ENCODE results near the gene USP15.

USP15 gene

GRCh38 chr12:62401631-62402030 is 141.4 kb downstream of the USP15 start:
- Histone ChIP-seq H3K4me1 (ENCODE audit: insufficient read depth, low read length) (no peaks in the 10 kb centered on the region), H3K9ac (ENCODE audit: low read depth, low read length) (no peak overlapping the region), H3K36me3 (ENCODE audit: insufficient read depth, low read depth, low read length) (peaks cover 29% of the 10 kb centered on the region), H3K9me3 (ENCODE audit: insufficient read depth, low read depth, low read length) (no peaks in the 10 kb centered on the region), H3K27ac (ENCODE audit: low read length) (no peak overlapping the region), H3K4me3 (ENCODE audit: low read length) (no peak overlapping the region), H3K27me3 (ENCODE audit: insufficient read depth, low read length) (no peaks in the 10 kb centered on the region)

- no peak overlapping the region for H3K27ac ChIP-seq (ENCODE audit: low read length)
- H3K9ac ChIP-seq (ENCODE audit: low read depth, low read length): no peak overlapping the region
- H3K36me3 ChIP-seq (ENCODE audit: insufficient read depth, low read depth, low read length): peaks cover 24% of the 10 kb centered on the region; the same call in 1 of the 2 replicates
Observed at GRCh38 chr12:62403031-62403430, 142.8 kb downstream of the USP15 start.

GRCh38 chr12:62407587-62407986 is 147.4 kb downstream of the USP15 start:
- Histone ChIP-seq H3K4me3 (ENCODE audit: low read length) (no peak overlapping the region), H3K27me3 (ENCODE audit: insufficient read depth, low read length) (no peaks in the 10 kb centered on the region), H3K27ac (ENCODE audit: low read length) (no peak overlapping the region), H3K36me3 (ENCODE audit: insufficient read depth, low read depth, low read length) (peaks cover 10% of the 10 kb centered on the region; the same call in 1 of the 2 replicates), H3K9ac (ENCODE audit: low read depth, low read length) (no peak overlapping the region), H3K4me1 (ENCODE audit: insufficient read depth, low read length) (no peaks in the 10 kb centered on the region), H3K9me3 (ENCODE audit: insufficient read depth, low read depth, low read length) (no peaks in the 10 kb centered on the region)

More at GRCh38 chr12:62403031-62403430, 142.8 kb downstream of the USP15 start:
- H3K27me3 ChIP-seq (ENCODE audit: insufficient read depth, low read length): no peaks in the 10 kb centered on the region
- no peaks in the 10 kb centered on the region for H3K4me1 ChIP-seq (ENCODE audit: insufficient read depth, low read length)
- H3K4me3 ChIP-seq (ENCODE audit: low read length): no peak overlapping the region
- H3K9me3 ChIP-seq (ENCODE audit: insufficient read depth, low read depth, low read length): no peaks in the 10 kb centered on the region

GRCh38 chr12:62409068-62409467 is 148.9 kb downstream of the USP15 start:
- Histone ChIP-seq H3K9ac (ENCODE audit: low read depth, low read length) (no peak overlapping the region), H3K36me3 (ENCODE audit: insufficient read depth, low read depth, low read length) (peaks cover 3% of the 10 kb centered on the region; the same call in 1 of the 2 replicates), H3K4me1 (ENCODE audit: insufficient read depth, low read length) (no peaks in the 10 kb centered on the region), H3K9me3 (ENCODE audit: insufficient read depth, low read depth, low read length) (no peaks in the 10 kb centered on the region), H3K4me3 (ENCODE audit: low read length) (no peak overlapping the region), H3K27ac (ENCODE audit: low read length) (no peak overlapping the region), H3K27me3 (ENCODE audit: insufficient read depth, low read length) (no peaks in the 10 kb centered on the region)

- Histone ChIP-seq H3K4me1 (ENCODE audit: insufficient read depth, low read length) (no peaks in the 10 kb centered on the region), H3K9ac (ENCODE audit: low read depth, low read length) (no peak overlapping the region), H3K4me3 (ENCODE audit: low read length) (no peak overlapping the region), H3K27ac (ENCODE audit: low read length) (no peak overlapping the region), H3K9me3 (ENCODE audit: insufficient read depth, low read depth, low read length) (no peaks in the 10 kb centered on the region), H3K36me3 (ENCODE audit: insufficient read depth, low read depth, low read length) (no peaks in the 10 kb centered on the region), H3K27me3 (ENCODE audit: insufficient read depth, low read length) (no peaks in the 10 kb centered on the region)
Observed at GRCh38 chr12:62414180-62414579, 154.0 kb downstream of the USP15 start.

- Histone ChIP-seq H3K36me3 (ENCODE audit: insufficient read depth, low read depth, low read length) (no peaks in the 10 kb centered on the region), H3K27ac (ENCODE audit: low read length) (no peak overlapping the region), H3K9me3 (ENCODE audit: insufficient read depth, low read depth, low read length) (no peaks in the 10 kb centered on the region; the same call in 1 of the 2 replicates), H3K4me3 (ENCODE audit: low read length) (no peak overlapping the region), H3K27me3 (ENCODE audit: insufficient read depth, low read length) (peaks cover 5% of the 10 kb centered on the region), H3K9ac (ENCODE audit: low read depth, low read length) (no peak overlapping the region), H3K4me1 (ENCODE audit: insufficient read depth, low read length) (no peaks in the 10 kb centered on the region)
Observed at GRCh38 chr12:62426089-62426488, 165.9 kb downstream of the USP15 start.

GRCh38 chr12:62429457-62429856 is 169.3 kb downstream of the USP15 start:
- H3K27ac ChIP-seq (ENCODE audit: low read length): no peak overlapping the region
- no peaks in the 10 kb centered on the region; the same call in 1 of the 2 replicates for H3K9me3 ChIP-seq (ENCODE audit: insufficient read depth, low read depth, low read length)
- H3K4me1 ChIP-seq (ENCODE audit: insufficient read depth, low read length): no peaks in the 10 kb centered on the region
- H3K36me3 ChIP-seq (ENCODE audit: insufficient read depth, low read depth, low read length): no peaks in the 10 kb centered on the region
- no peak overlapping the region for H3K4me3 ChIP-seq (ENCODE audit: low read length)
- H3K27me3 ChIP-seq (ENCODE audit: insufficient read depth, low read length): peaks cover 37% of the 10 kb centered on the region
- H3K9ac ChIP-seq (ENCODE audit: low read depth, low read length): no peak overlapping the region

GRCh38 chr12:62434494-62435302 is 174.5 kb downstream of the USP15 start:
- Histone ChIP-seq H3K27ac (ENCODE audit: low read length) (no peak overlapping the region), H3K9me3 (ENCODE audit: insufficient read depth, low read depth, low read length) (no peaks in the 10 kb centered on the region), H3K9ac (ENCODE audit: low read depth, low read length) (no peak overlapping the region), H3K36me3 (ENCODE audit: insufficient read depth, low read depth, low read length) (no peaks in the 10 kb centered on the region), H3K27me3 (ENCODE audit: insufficient read depth, low read length) (peaks cover 59% of the 10 kb centered on the region), H3K4me1 (ENCODE audit: insufficient read depth, low read length) (no peaks in the 10 kb centered on the region), H3K4me3 (ENCODE audit: low read length) (peak overlapping the region; percentile 81)

GRCh38 chr12:62435303-62436163 is 175.3 kb downstream of the USP15 start:
- Histone ChIP-seq H3K36me3 (ENCODE audit: insufficient read depth, low read depth, low read length) (no peaks in the 10 kb centered on the region), H3K9me3 (ENCODE audit: insufficient read depth, low read depth, low read length) (no peaks in the 10 kb centered on the region; the same call in 1 of the 2 replicates), H3K9ac (ENCODE audit: low read depth, low read length) (no peak overlapping the region), H3K27me3 (ENCODE audit: insufficient read depth, low read length) (peaks cover 59% of the 10 kb centered on the region), H3K4me1 (ENCODE audit: insufficient read depth, low read length) (no peaks in the 10 kb centered on the region), H3K4me3 (ENCODE audit: low read length) (peak overlapping the region; percentile 81), H3K27ac (ENCODE audit: low read length) (no peak overlapping the region)

GRCh38 chr12:62436164-62436503 is 175.9 kb downstream of the USP15 start:
- Histone ChIP-seq H3K36me3 (ENCODE audit: insufficient read depth, low read depth, low read length) (no peaks in the 10 kb centered on the region), H3K27me3 (ENCODE audit: insufficient read depth, low read length) (peaks cover 54% of the 10 kb centered on the region), H3K4me3 (ENCODE audit: low read length) (peak overlapping the region; percentile 81), H3K27ac (ENCODE audit: low read length) (no peak overlapping the region), H3K9ac (ENCODE audit: low read depth, low read length) (no peak overlapping the region), H3K4me1 (ENCODE audit: insufficient read depth, low read length) (no peaks in the 10 kb centered on the region), H3K9me3 (ENCODE audit: insufficient read depth, low read depth, low read length) (peaks cover 3% of the 10 kb centered on the region; the same call in 1 of the 2 replicates)

- no peak overlapping the region for H3K9ac ChIP-seq (ENCODE audit: low read depth, low read length)
Observed at GRCh38 chr12:62438098-62438692, 178.0 kb downstream of the USP15 start.

More at GRCh38 chr12:62438098-62438692, 178.0 kb downstream of the USP15 start:
- Histone ChIP-seq H3K36me3 (ENCODE audit: insufficient read depth, low read depth, low read length) (no peaks in the 10 kb centered on the region), H3K4me3 (ENCODE audit: low read length) (no peak overlapping the region), H3K4me1 (ENCODE audit: insufficient read depth, low read length) (no peaks in the 10 kb centered on the region), H3K27ac (ENCODE audit: low read length) (no peak overlapping the region), H3K27me3 (ENCODE audit: insufficient read depth, low read length) (peaks cover 35% of the 10 kb centered on the region), H3K9me3 (ENCODE audit: insufficient read depth, low read depth, low read length) (peaks cover 13% of the 10 kb centered on the region; the same call in 1 of the 2 replicates)

All from iPS-20b (cell line).